HG03432 (cell line): ENCODE measurements around the gene EBNA1BP2.
"Not testable (repeated sequence)": the region's sequence is repeated elsewhere in the genome, so short reads cannot be mapped to it uniquely, and the experiment has no call there.

Source experiments
- ATAC-seq: cut with Tn5 transposase; IDR thresholded peaks from one replicate; pipeline ENCODE4 v1.9.1; 2021; ENCODE audit warnings: mild to moderate bottlenecking, moderate library complexity; ENCODE audit not compliant: unreplicated experiment

Gene EBNA1BP2

DNA sequence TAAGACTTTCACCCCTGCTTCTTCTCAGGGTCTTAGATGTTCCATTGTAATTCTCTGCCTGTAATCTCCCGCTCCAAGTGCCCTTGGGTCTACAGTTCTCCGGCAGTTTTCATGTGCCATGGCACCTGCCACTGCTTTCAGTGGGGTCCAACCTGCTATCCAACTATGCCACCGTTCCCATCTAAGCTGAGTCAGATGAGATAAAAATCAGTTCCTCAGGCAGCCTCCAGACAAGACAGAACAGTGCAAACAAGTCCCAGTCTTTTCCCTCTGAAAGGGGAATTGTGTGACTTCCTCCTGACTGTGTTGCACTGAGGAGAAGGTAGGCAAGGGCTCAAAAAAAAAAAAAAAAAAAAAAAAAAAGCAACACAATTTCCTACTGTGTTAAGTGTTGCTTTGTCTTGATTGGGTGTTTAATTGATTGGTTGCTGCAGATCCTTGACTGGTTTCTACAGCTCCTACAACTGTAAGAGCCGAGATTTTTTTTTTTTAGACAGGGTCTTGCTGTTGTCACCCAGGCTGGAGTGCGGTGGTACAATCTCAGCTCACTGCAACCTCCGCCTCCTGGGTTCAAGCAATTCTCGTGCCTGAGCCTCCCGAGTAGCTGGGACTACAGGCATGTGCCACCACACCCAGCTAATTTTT is 50.7 kb downstream of the EBNA1BP2 start:
- ATAC-seq: no peak

DNA sequence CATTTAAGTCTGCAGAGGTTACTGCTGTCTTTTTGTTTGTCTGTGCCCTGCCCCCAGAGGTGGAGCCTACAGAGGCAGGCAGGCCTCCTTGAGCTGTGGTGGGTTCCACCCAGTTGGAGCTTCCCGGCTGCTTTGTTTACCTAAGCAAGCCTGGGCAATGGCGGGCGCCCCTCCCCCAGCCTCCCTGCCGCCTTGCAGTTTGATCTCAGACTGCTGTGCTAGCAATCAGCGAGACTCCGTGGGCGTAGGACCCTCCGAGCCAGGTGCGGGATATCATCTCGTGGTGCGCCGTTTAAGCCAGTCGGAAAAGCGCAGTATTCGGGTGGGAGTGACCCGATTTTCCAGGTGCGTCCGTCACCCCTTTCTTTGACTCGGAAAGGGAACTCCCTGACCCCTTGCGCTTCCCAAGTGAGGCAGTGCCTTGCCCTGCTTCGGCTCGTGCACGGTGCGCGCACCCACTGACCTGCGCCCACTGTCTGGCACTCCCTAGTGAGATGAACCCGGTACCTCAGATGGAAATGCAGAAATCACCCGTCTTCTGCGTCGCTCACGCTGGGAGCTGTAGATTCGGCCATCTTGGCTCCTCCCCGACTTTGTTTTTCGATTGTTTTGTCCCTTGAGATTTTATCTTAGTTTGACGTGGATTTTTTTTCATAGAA is 52.0 kb downstream of the EBNA1BP2 start:
- not testable (repeated sequence) for ATAC-seq
